Sigmoid colon (tissue), 4 donors: ENCODE data around the gene WDR90.

Experiments used
- CTCF ChIP-seq, 4 experiments: fragments of 450-650 bp in 3 of 4; fragments of 200-600 bp in 1 of 4; IDR thresholded peaks; one replicate each; pipeline ENCODE4 v1.5.1; 2016 to 2019; ENCODE audit warnings: antibody characterized with exemption in 4 of 4, mild to moderate bottlenecking in 3 of 4, moderate library complexity in 2 of 4
- EP300 ChIP-seq, 4 donors: sonication (generic); formaldehyde crosslinking; IDR thresholded peaks; one replicate each; pipeline ENCODE4 v1.6.1; 2017; ENCODE audit warnings: antibody characterized with exemption in 4 of 4

- TF ChIP-seq CTCF (IDR thresholded peaks at IDR 0.05) (no peak), EP300 (IDR thresholded peaks at IDR 0.05) (no peak)
These were observed 27.7 kb downstream of the WDR90 start for GRCh38 chr16:676913-677312.
